ENCODE results near the gene CNTNAP2. TPM values are rescaled to one million over a fixed set of nuclear protein-coding genes. Genes with fewer than 3 reads are reported as not detected.

The CNTNAP2 gene
- total RNA-seq, 1 experiment from 2014 or later = 64.5 TPM

DNA sequence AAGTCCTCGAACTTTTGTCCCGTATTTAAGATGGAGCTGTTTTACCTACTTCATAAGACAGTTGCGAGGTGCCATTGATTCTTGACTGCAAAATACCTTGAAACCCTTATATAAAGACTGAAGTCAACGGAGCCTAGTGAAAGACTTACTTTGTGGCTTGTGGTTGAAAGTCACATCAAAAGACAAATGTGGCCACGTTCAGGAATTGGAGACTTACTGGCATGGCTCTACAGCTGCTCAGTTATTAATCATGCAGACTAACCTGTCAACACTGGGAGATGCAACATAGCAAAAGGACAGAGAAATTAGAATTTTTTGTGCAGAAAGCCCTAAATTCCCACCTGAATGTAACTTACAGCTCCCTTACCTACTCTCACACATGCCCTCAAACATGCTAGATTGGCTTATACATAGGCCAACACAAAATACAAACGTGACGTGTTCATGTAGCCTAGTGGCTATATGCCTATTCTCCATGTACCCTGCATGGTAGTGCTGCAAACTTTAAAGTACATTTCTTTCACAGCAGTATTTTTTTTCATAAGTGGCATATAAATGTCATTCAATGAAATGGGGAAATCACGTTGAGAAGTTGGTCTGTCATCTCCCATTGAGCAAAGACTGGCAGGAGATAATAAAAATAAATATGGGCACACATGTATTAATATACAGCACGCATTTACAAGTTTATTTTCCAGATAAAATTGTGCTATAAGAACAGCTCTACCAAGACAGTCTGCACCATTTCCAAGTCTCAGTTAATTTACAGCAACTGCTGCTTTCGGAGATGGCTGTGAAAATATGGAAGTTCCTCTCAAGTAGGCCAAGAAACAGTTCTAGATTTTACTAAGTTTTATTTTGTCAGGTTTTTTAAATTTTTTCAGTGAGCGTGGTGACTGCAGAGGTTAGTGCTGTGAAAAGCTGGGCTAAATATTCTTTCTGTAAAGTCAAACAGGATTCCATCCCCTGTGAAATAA is 2303.5 kb downstream of the CNTNAP2 start:
- no peak for DNase-seq
- H3K9me3 ChIP-seq (ENCODE audit: control insufficient read depth, low read depth, low read length) = no peaks in the 10 kb centered on the region
- no peak overlapping the region for H3T11ph ChIP-seq (ENCODE audit: low read length)
- H3K23me2 ChIP-seq (ENCODE audit: insufficient read length, low read depth, low read length, poor library complexity, severe bottlenecking) = no peaks in the 10 kb centered on the region
- H3K4me2 ChIP-seq (ENCODE audit: insufficient read depth, insufficient read length, low read length) = no peak overlapping the region
- H2AK5ac ChIP-seq (ENCODE audit: insufficient read length, low read length) = no peak overlapping the region
- H4K91ac ChIP-seq (ENCODE audit: insufficient read length, low read depth, low read length) = no peak overlapping the region
- no peaks in the 10 kb centered on the region for H3K79me1 ChIP-seq (ENCODE audit: insufficient read depth, low read depth, low read length, poor library complexity, severe bottlenecking)
- Mint-ChIP-seq H3K4me3 (no peak overlapping the region), H3K27me3 (ENCODE audit: low read depth) (no peaks in the 10 kb centered on the region), H3K36me3 (ENCODE audit: insufficient read depth in 1 of 3, low read depth in 3 of 3) (peaks cover 33 to 76% (median 41%) of the 10 kb centered on the region in 3 experiments), H3K4me1 (peaks cover 8% of the 10 kb centered on the region in 2 experiments), H3K27ac (no peak overlapping the region), H3K9me3 (peaks cover 25 to 27% of the 10 kb centered on the region in 2 experiments)
- no peak overlapping the region for H3K4ac ChIP-seq (ENCODE audit: low read depth, low read length)
- no peak overlapping the region for H3K27ac ChIP-seq (ENCODE audit: insufficient read length, low read depth, low read length)
- H3K79me2 ChIP-seq (ENCODE audit: insufficient read depth, low read length) = no peaks in the 10 kb centered on the region
- no peak overlapping the region for H4K5ac ChIP-seq (ENCODE audit: insufficient read length, low read depth, low read length)
- TF ChIP-seq, protein P1, sequence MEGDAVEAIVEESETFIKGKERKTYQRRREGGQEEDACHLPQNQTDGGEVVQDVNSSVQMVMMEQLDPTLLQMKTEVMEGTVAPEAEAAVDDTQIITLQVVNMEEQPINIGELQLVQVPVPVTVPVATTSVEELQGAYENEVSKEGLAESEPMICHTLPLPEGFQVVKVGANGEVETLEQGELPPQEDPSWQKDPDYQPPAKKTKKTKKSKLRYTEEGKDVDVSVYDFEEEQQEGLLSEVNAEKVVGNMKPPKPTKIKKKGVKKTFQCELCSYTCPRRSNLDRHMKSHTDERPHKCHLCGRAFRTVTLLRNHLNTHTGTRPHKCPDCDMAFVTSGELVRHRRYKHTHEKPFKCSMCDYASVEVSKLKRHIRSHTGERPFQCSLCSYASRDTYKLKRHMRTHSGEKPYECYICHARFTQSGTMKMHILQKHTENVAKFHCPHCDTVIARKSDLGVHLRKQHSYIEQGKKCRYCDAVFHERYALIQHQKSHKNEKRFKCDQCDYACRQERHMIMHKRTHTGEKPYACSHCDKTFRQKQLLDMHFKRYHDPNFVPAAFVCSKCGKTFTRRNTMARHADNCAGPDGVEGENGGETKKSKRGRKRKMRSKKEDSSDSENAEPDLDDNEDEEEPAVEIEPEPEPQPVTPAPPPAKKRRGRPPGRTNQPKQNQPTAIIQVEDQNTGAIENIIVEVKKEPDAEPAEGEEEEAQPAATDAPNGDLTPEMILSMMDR (conservative IDR thresholded peaks at IDR 0.05) = no peak
- no peak overlapping the region for H3K18ac ChIP-seq (ENCODE audit: insufficient read length, low read depth, low read length)
- H3K9ac ChIP-seq (ENCODE audit: extremely low read depth, insufficient read length, low read length) = no peak overlapping the region
- no peaks in the 10 kb centered on the region for H4K20me1 ChIP-seq (ENCODE audit: control insufficient read depth, insufficient read depth, insufficient read length)
- WGBS (ENCODE audit: extremely low coverage, insufficient read length, low lambda C conversion rate) = no CpG with 5 or more reads among the region's 11 CpGs
- H3K4me1 ChIP-seq (ENCODE audit: insufficient read depth, low read length) = no peaks in the 10 kb centered on the region
- no peak overlapping the region for H2BK12ac ChIP-seq (ENCODE audit: insufficient read length, low read depth, low read length)
- H2AFZ ChIP-seq (ENCODE audit: low read length) = no peak overlapping the region
- no peak overlapping the region for H4K8ac ChIP-seq (replicated peaks; ENCODE audit: insufficient read length, low read depth, low read length)
- H2BK20ac ChIP-seq (ENCODE audit: low read depth, low read length, poor library complexity, severe bottlenecking) = no peak overlapping the region
- no peak overlapping the region for H2BK5ac ChIP-seq (ENCODE audit: insufficient read length, low read length)
- no peak overlapping the region for H2BK120ac ChIP-seq (ENCODE audit: low read depth, low read length, poor library complexity, severe bottlenecking)
- no peak overlapping the region for H2BK15ac ChIP-seq (ENCODE audit: low read depth, low read length)
- H3K27me3 ChIP-seq (ENCODE audit: insufficient read depth, low read length) = no peaks in the 10 kb centered on the region
- H3K14ac ChIP-seq (ENCODE audit: insufficient read depth, low read length) = no peak overlapping the region
- H3K23ac ChIP-seq (ENCODE audit: insufficient read length, low read depth, low read length) = no peak overlapping the region
- H3K56ac ChIP-seq (ENCODE audit: insufficient read length, low read depth, low read length) = no peak overlapping the region
